Activated gamma-delta T cell treated with anti-CD3 and anti-CD28 coated beads, Interleukin-2, amount 50 U/mL, for 16 hours (primary cell): Measurements from ENCODE around the gene UVRAG.
"Not testable (repeated sequence)": the region's sequence is repeated elsewhere in the genome, so short reads cannot be mapped to it uniquely, and the experiment has no call there.

ENCODE experiments used
- DNase-seq: peaks from one replicate; pipeline ENCODE4 v3.0.0-alpha.2; 2020; ENCODE audit warnings: low read depth

The UVRAG gene

GRCh38 chr11:76026862-76027261 lies 211.9 kb downstream of the UVRAG start:
- DNase-seq: no peak

- DNase-seq: no peak
Observed at GRCh38 chr11:76030286-76030685, 215.3 kb downstream of the UVRAG start.

- DNase-seq: no peak
Observed at GRCh38 chr11:76030968-76031590, 216.1 kb downstream of the UVRAG start.

- no peak for DNase-seq
Observed at GRCh38 chr11:76033699-76034098, 218.7 kb downstream of the UVRAG start.

- DNase-seq: no peak
Observed at GRCh38 chr11:76035020-76035419, 220.0 kb downstream of the UVRAG start.

GRCh38 chr11:76038608-76039007 lies 223.6 kb downstream of the UVRAG start:
- DNase-seq: no peak

- no peak for DNase-seq
Observed at GRCh38 chr11:76041208-76041607, 226.2 kb downstream of the UVRAG start.

GRCh38 chr11:76044750-76045320 lies 229.8 kb downstream of the UVRAG start:
- no peak for DNase-seq

- DNase-seq: no peak
Observed at GRCh38 chr11:76047231-76047630, 232.2 kb downstream of the UVRAG start.

GRCh38 chr11:76047766-76048165 lies 232.8 kb downstream of the UVRAG start:
- DNase-seq: no peak

- no peak for DNase-seq
Observed at GRCh38 chr11:76048763-76049162, 233.8 kb downstream of the UVRAG start.

GRCh38 chr11:76049511-76049910 lies 234.5 kb downstream of the UVRAG start:
- DNase-seq: no peak

GRCh38 chr11:76051937-76052336 lies 236.9 kb downstream of the UVRAG start:
- no peak for DNase-seq

GRCh38 chr11:76054330-76054729 lies 239.3 kb downstream of the UVRAG start:
- no peak for DNase-seq

GRCh38 chr11:76056876-76057275 lies 241.9 kb downstream of the UVRAG start:
- no peak for DNase-seq

GRCh38 chr11:76060475-76061036 lies 245.5 kb downstream of the UVRAG start:
- not testable (repeated sequence) for DNase-seq

- no peak for DNase-seq
Observed at GRCh38 chr11:76062733-76063132, 247.7 kb downstream of the UVRAG start.

- no peak for DNase-seq
Observed at GRCh38 chr11:76064192-76064591, 249.2 kb downstream of the UVRAG start.

- DNase-seq: no peak
Observed at GRCh38 chr11:76067099-76067498, 252.1 kb downstream of the UVRAG start.

- no peak for DNase-seq
Observed at GRCh38 chr11:76069001-76069400, 254.0 kb downstream of the UVRAG start.

- DNase-seq: no peak
Observed at GRCh38 chr11:76071090-76071489, 256.1 kb downstream of the UVRAG start.

- DNase-seq: no peak
Observed at GRCh38 chr11:76073724-76074123, 258.7 kb downstream of the UVRAG start.

GRCh38 chr11:76074148-76075095 lies 259.4 kb downstream of the UVRAG start:
- no peak for DNase-seq
